K562 (cell line): ENCODE data around the gene ZNRF3. TPM values are rescaled to one million over a fixed set of nuclear protein-coding genes. Genes with fewer than 3 reads are reported as not detected.

Experiments used
- ATAC-seq: fragments of 200-7000 bp; cut with Tn5 transposase; 3 replicates; pipeline ENCODE4 v1.9.1; 2020; ENCODE audit warnings: moderate library complexity
- BruUV-seq: library from RNA; stranded (reverse); fragments of 400-500 nt; replicated peaks from 2 replicates; lab custom pipeline; 2021; lab: Mats Ljungman, UMichigan
- CTCF ChIA-PET: fragments of 300-600 bp; formaldehyde crosslinking; extraction: SDS; loops from one replicate; lab custom pipeline; 2021; ENCODE audit warnings: low intra/inter-chr PET ratio; lab: Yijun Ruan, JAX
- POLR2A ChIA-PET: fragments of 300-600, 350-650 bp; sonication (Branson Sonifier 250); formaldehyde crosslinking; extraction: SDS; loops from one replicate; lab custom pipeline; 2021; ENCODE audit warnings: antibody characterized with exemption, inconsistent platforms; lab: Yijun Ruan, JAX
- DNase-seq, 4 experiments: peaks; one replicate each; pipeline versions ENCODE4 v3.0.0 to v3.0.0-alpha.2; 2011 to 2018; ENCODE audit warnings: low spot score in 3 of 4, mixed read lengths in 3 of 4; ENCODE audit errors: extremely low read depth in 1 of 4
- FAIRE-seq: peaks from 2 replicates; lab custom pipeline; 2011; peaks lifted over from hg19 to GRCh38; lab: Jason Lieb, UNC
- H2AFZ ChIP-seq: 2 replicates; pipeline ENCODE4 v1.6.0; 2011; ENCODE audit warnings: low read depth, low read length, control low read depth, inconsistent platforms
- H3K27ac ChIP-seq: fragments of 200-600 bp; 3 replicates; pipeline ENCODE4 v1.8.0; 2011; ENCODE audit warnings: low read depth, mild to moderate bottlenecking, control low read depth, inconsistent platforms, low read length, moderate library complexity, mixed read lengths; ENCODE audit errors: extremely low read depth
- H3K27me3 ChIP-seq, 2 experiments: fragments of 300-600 bp in 1 of 2; 2 replicates in 1 of 2; 3 replicates in 1 of 2; pipeline versions ENCODE4 v1.6.0 to v1.8.0; 2011; ENCODE audit warnings: inconsistent platforms in 2 of 2, low read length in 2 of 2, mild to moderate bottlenecking in 1 of 2, mixed read lengths in 1 of 2, moderate library complexity in 1 of 2; ENCODE audit not compliant: control insufficient read depth in 2 of 2, insufficient read depth in 2 of 2
- H3K36me3 ChIP-seq: fragments of 300-600 bp; 3 replicates; pipeline ENCODE4 v1.8.0; 2011; ENCODE audit warnings: mild to moderate bottlenecking, low read length, inconsistent platforms; ENCODE audit not compliant: control insufficient read depth, insufficient read depth
- H3K4me1 ChIP-seq, 2 experiments: fragments of 200-600 bp in 1 of 2; replicated peaks in 1 of 2; 2 replicates in 1 of 2; 3 replicates in 1 of 2; pipeline versions ENCODE4 v1.5.1 to v1.8.0; 2011; ENCODE audit warnings: inconsistent platforms in 2 of 2, low read length in 2 of 2, mild to moderate bottlenecking in 1 of 2, mixed read lengths in 1 of 2, moderate library complexity in 1 of 2; ENCODE audit not compliant: control insufficient read depth in 2 of 2, insufficient read depth in 2 of 2
- H3K4me2 ChIP-seq: 2 replicates; pipeline ENCODE4 v1.6.1; 2011; ENCODE audit warnings: low read length, control low read depth, inconsistent platforms, mixed read lengths; ENCODE audit not compliant: insufficient read depth
- H3K4me3 ChIP-seq: fragments of 200-600 bp; sonication (generic), shearing (Covaris generic); 2 replicates; pipeline ENCODE4 v1.5.1; 2016; ENCODE audit warnings: control low read depth, inconsistent platforms
- H3K79me2 ChIP-seq: fragments of 200-600 bp; 3 replicates; pipeline ENCODE4 v1.8.0; 2011; ENCODE audit warnings: low read length, inconsistent platforms; ENCODE audit not compliant: control insufficient read depth, insufficient read depth
- H3K9ac ChIP-seq, 2 experiments: 2 replicates each; pipeline versions ENCODE4 v1.6.0 to v1.6.1; 2011; ENCODE audit warnings: low read depth in 2 of 2, low read length in 2 of 2, control low read depth in 1 of 2, inconsistent platforms in 1 of 2, mild to moderate bottlenecking in 1 of 2, mixed read lengths in 1 of 2; ENCODE audit not compliant: insufficient read depth in 1 of 2
- H3K9me1 ChIP-seq: one replicate; pipeline ENCODE4 v1.6.0; 2011; ENCODE audit warnings: inconsistent platforms, mild to moderate bottlenecking, low read length, moderate library complexity; ENCODE audit not compliant: control insufficient read depth, insufficient read depth
- H3K9me3 ChIP-seq: replicated peaks from 2 replicates; pipeline ENCODE4 v1.5.1; 2011; ENCODE audit warnings: low read depth, low read length, inconsistent platforms; ENCODE audit not compliant: control insufficient read depth, insufficient read depth
- H4K20me1 ChIP-seq: replicated peaks from 2 replicates; pipeline ENCODE4 v1.6.1; 2011; ENCODE audit warnings: low read length, inconsistent platforms, mixed read lengths; ENCODE audit not compliant: control insufficient read depth, insufficient read depth
- BCOR ChIP-seq: fragments of 450-650 bp; IDR thresholded peaks from 2 replicates; pipeline ENCODE4 v1.6.1; 2016
- HDAC1 ChIP-seq, 2 experiments: fragments of 450-650 bp; IDR thresholded peaks; 2 replicates each; pipeline ENCODE4 v1.6.1; 2016 to 2017; ENCODE audit warnings: inconsistent platforms in 1 of 2, mild to moderate bottlenecking in 1 of 2, moderate library complexity in 1 of 2
- HDGF ChIP-seq: fragments of 450-650 bp; IDR thresholded peaks from 2 replicates; pipeline ENCODE4 v1.6.1; 2016
- NUFIP1 ChIP-seq: fragments of 450-650 bp; IDR thresholded peaks from 2 replicates; pipeline ENCODE4 v1.6.1; 2018; ENCODE audit not compliant: partially characterized antibody
- PHF20 ChIP-seq: fragments of 450-650 bp; IDR thresholded peaks from 2 replicates; pipeline ENCODE4 v1.6.1; 2018; ENCODE audit not compliant: partially characterized antibody
- POLR2A ChIP-seq: fragments of 450-650 bp; conservative IDR thresholded peaks from 2 replicates; pipeline ENCODE4 v1.6.1; 2016
- RFX7 ChIP-seq: fragments of 250-450 bp; sonication (Bioruptor Pico); IDR thresholded peaks from 2 replicates; pipeline ENCODE4 v1.5.1; 2021; ENCODE audit warnings: mild to moderate bottlenecking
- SMARCE1 ChIP-seq: fragments of 450-650 bp; IDR thresholded peaks from 2 replicates; pipeline ENCODE4 v1.7.1; 2016; ENCODE audit warnings: mild to moderate bottlenecking
- TAF15 ChIP-seq: fragments of 200-400 bp; formaldehyde crosslinking; IDR thresholded peaks from 2 replicates; pipeline ENCODE4 v1.6.1; 2017; ENCODE audit warnings: mild to moderate bottlenecking, low read depth, low read length, moderate library complexity
- TBL1XR1 ChIP-seq, 2 experiments: IDR thresholded peaks; 2 replicates each; pipeline ENCODE4 v1.6.1; 2012; ENCODE audit warnings: improper control_type of control experiment in 2 of 2, low read length in 2 of 2, mild to moderate bottlenecking in 1 of 2
- ZNF175 ChIP-seq: fragments of 200-800 bp; sonication (Bioruptor generic); IDR thresholded peaks from 2 replicates; pipeline ENCODE4 v1.6.1; 2016; ENCODE audit warnings: low read depth, mild to moderate bottlenecking, missing genetic modification characterization, missing compliant biosample characterization
- ZNF282 ChIP-seq: sonication (generic); formaldehyde crosslinking; IDR thresholded peaks from 2 replicates; pipeline ENCODE4 v1.8.1; 2023; ENCODE audit warnings: missing genetic modification reagents
- ZNF586 ChIP-seq: fragments of 450-650 bp; formaldehyde crosslinking; conservative IDR thresholded peaks from 2 replicates; pipeline ENCODE4 v1.4.0; 2020; ENCODE audit warnings: mild to moderate bottlenecking, moderate library complexity
- ZNF668 ChIP-seq: fragments of 250-450 bp; sonication (Bioruptor Pico); IDR thresholded peaks from 2 replicates; pipeline ENCODE4 v1.8.0; 2022; ENCODE audit warnings: mild to moderate bottlenecking, inconsistent platforms
- WGBS: fragments of 100-300 bp; shearing (Covaris generic); methylation state at CpG from one replicate; pipeline ENCODE4 v1.1.6; 2016; ENCODE audit warnings: low coverage, mixed read lengths; ENCODE audit not compliant: insufficient coverage; ENCODE audit errors: missing lambda C conversion rate; 5-methylcytosine and 5-hydroxymethylcytosine counted together
- in situ Hi-C: fragments of 300-500 bp; cut with MboI; formaldehyde crosslinking; loops from 4 replicates; pipeline ENCODE4 v1.15.0; 2018; ENCODE audit warnings: inconsistent platforms, mixed read lengths
- intact Hi-C: fragments of 100-400 bp; cut with micrococcal nuclease; formaldehyde crosslinking; loops from 2 replicates; pipeline ENCODE4 v1.14.2; 2022
- polyA plus RNA-seq, 8 experiments: library from polyadenylated mRNA; depleted of rRNA in 4 of 8; stranded (reverse) in 5 of 8; unstranded in 3 of 8; fragments of >200 nt; fragmentation: Nextera tagmentation in 2 of 8; fragmentation: Illumina TruSeq in 1 of 8; extraction: Ambion mirVana in 2 of 8; extraction: Trizol in 1 of 8; gene quantifications; 2 replicates each; pipeline versions ENCODE4 v1.2.1 to v1.2.3, GENCODE V29; 2011 to 2014; ENCODE audit warnings: inconsistent platforms in 1 of 8, missing spikeins in 1 of 8
- total RNA-seq, 7 experiments: library from RNA; depleted of rRNA in 6 of 7; stranded (reverse); fragments of >200 nt in 6 of 7; fragmentation: Illumina TruSeq in 2 of 7; extraction: Trizol in 2 of 7; gene quantifications; 2 replicates each; pipeline versions ENCODE4 v1.2.1 to v1.2.3, GENCODE V29; 2011 to 2021; ENCODE audit warnings: low replicate concordance in 1 of 7
- TF ChIP-seq, protein P1 (sequence below): fragments of 450-650 bp; IDR thresholded peaks from 2 replicates; pipeline ENCODE4 v1.6.1; 2017; ENCODE audit warnings: mild to moderate bottlenecking, moderate library complexity
- TF ChIP-seq, protein P2 (sequence below): sonication (generic); formaldehyde crosslinking; IDR thresholded peaks from 2 replicates; pipeline ENCODE4 v1.8.0; 2022; ENCODE audit warnings: mild to moderate bottlenecking, missing genetic modification reagents

Gene ZNRF3
- total and polyA plus RNA-seq, 9 of the 15 experiments (the other 6 are each of a cell fraction or from before 2014, with no cell fraction given), result 0.41 to 5.9 (median 1.7) TPM

DNA sequence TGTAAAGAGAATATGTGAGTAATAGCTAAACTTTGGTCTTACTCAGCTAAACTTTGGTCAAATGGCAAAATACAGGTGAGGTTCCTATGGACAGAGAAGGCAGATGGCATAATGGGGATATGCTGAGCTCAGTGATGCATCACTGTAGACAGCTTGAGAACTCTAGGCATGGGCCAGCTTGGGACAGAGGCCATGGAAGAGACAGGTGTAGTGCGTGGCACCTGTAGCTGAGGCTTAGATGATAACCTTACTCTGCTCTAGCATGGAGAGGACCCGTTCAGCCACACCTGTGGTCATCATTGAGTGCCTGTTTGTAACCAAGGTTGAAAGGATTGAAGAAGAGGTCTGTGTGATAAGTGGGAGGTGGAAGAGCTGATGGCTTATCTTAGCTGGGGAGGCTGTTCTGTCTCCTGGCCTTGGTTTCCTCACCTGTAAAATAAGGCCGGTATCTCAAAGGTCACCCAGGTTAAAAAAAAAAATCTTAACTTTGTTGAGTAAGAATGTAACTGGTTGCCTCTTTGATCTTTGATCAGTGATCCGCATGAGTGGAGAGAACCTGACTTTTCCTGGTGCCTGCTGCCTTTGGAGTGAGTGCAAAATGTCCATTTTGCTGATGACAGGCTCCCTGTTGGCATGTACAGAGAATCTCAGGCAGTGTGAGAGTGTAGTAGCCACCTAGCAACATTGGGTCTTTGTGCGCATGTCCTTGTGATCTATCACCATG, 48.6 kb downstream of the ZNRF3 start:
- H3K4me1 ChIP-seq, result peaks cover 0 to 11% of the 10 kb centered on the region in 2 experiments; a peak in 2 of 5 replicates
- in situ Hi-C loops, result no loop called here
- H3K4me3 ChIP-seq, result no peak overlapping the region
- peaks cover 12% of the 10 kb centered on the region; the same call in 2 of the 3 replicates for H3K79me2 ChIP-seq
- intact Hi-C loops, result no loop called here
- H3K9me3 ChIP-seq, result no peaks in the 10 kb centered on the region
- 50% methylated on average over 4 of the region's 5 CpGs for WGBS
- no peak overlapping the region for H2AFZ ChIP-seq
- POLR2A ChIA-PET, result interaction anchor here (1.0 to 1.2 kb wide), 2 partner anchors 15 to 28 kb away, joined by 3 read pairs; no protein-coding TSS in a partner anchor
- H3K27me3 ChIP-seq, result no peaks in the 10 kb centered on the region
- no peak for ATAC-seq
- FAIRE-seq, result no peak
- no peak for DNase-seq
- no peaks in the 10 kb centered on the region for H3K36me3 ChIP-seq
- H3K9ac ChIP-seq, result no peak overlapping the region
- H4K20me1 ChIP-seq, result peaks cover 9% of the 10 kb centered on the region; the same call in 1 of the 2 replicates
- no peak overlapping the region for H3K4me2 ChIP-seq
- H3K9me1 ChIP-seq, result peaks cover 6% of the 10 kb centered on the region
- CTCF ChIA-PET, result no interaction called here
- H3K27ac ChIP-seq, result no peak overlapping the region
- TF ChIP-seq POLR2A, result no peak
- no peak for TF ChIP-seq TAF15
- no peak for TF ChIP-seq HDAC1 (IDR thresholded peaks at IDR 0.05)
- no peak for TF ChIP-seq NUFIP1
- no peak for TF ChIP-seq RFX7 (CRISPR knock-in tag)
- no peak for TF ChIP-seq ZNF175 (CRISPR knock-in tag)
- no peak for TF ChIP-seq ZNF586
- TF ChIP-seq ZNF668 (CRISPR knock-in tag), result no peak
- TF ChIP-seq, protein P1, sequence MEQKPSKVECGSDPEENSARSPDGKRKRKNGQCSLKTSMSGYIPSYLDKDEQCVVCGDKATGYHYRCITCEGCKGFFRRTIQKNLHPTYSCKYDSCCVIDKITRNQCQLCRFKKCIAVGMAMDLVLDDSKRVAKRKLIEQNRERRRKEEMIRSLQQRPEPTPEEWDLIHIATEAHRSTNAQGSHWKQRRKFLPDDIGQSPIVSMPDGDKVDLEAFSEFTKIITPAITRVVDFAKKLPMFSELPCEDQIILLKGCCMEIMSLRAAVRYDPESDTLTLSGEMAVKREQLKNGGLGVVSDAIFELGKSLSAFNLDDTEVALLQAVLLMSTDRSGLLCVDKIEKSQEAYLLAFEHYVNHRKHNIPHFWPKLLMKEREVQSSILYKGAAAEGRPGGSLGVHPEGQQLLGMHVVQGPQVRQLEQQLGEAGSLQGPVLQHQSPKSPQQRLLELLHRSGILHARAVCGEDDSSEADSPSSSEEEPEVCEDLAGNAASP, result no peak
- TF ChIP-seq BCOR, result no peak
- TF ChIP-seq TBL1XR1 (IDR thresholded peaks at IDR 0.05; ENCODE audit: low read length in 2 of 2), result no peak
- TF ChIP-seq, protein P2, sequence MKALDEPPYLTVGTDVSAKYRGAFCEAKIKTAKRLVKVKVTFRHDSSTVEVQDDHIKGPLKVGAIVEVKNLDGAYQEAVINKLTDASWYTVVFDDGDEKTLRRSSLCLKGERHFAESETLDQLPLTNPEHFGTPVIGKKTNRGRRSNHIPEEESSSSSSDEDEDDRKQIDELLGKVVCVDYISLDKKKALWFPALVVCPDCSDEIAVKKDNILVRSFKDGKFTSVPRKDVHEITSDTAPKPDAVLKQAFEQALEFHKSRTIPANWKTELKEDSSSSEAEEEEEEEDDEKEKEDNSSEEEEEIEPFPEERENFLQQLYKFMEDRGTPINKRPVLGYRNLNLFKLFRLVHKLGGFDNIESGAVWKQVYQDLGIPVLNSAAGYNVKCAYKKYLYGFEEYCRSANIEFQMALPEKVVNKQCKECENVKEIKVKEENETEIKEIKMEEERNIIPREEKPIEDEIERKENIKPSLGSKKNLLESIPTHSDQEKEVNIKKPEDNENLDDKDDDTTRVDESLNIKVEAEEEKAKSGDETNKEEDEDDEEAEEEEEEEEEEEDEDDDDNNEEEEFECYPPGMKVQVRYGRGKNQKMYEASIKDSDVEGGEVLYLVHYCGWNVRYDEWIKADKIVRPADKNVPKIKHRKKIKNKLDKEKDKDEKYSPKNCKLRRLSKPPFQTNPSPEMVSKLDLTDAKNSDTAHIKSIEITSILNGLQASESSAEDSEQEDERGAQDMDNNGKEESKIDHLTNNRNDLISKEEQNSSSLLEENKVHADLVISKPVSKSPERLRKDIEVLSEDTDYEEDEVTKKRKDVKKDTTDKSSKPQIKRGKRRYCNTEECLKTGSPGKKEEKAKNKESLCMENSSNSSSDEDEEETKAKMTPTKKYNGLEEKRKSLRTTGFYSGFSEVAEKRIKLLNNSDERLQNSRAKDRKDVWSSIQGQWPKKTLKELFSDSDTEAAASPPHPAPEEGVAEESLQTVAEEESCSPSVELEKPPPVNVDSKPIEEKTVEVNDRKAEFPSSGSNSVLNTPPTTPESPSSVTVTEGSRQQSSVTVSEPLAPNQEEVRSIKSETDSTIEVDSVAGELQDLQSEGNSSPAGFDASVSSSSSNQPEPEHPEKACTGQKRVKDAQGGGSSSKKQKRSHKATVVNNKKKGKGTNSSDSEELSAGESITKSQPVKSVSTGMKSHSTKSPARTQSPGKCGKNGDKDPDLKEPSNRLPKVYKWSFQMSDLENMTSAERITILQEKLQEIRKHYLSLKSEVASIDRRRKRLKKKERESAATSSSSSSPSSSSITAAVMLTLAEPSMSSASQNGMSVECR (CRISPR knock-in tag), result no peak
- no peak for TF ChIP-seq HDGF
- TF ChIP-seq PHF20, result no peak
- TF ChIP-seq ZNF282 (CRISPR knock-in tag), result no peak
- TF ChIP-seq SMARCE1, result no peak
- BruUV-seq, result no TSS peak
